CD4-positive, alpha-beta T cell treated with Interleukin-21 for 1 hour (primary cell): Measurements from ENCODE around the gene ELF1.
A peak's percentile ranks its signal among the peaks of the same experiment; 100 is the strongest.
"Not testable (repeated sequence)": the region's sequence is repeated elsewhere in the genome, so short reads cannot be mapped to it uniquely, and the experiment has no call there.

Source experiments
- DNase-seq: peaks from one replicate; pipeline ENCODE4 v3.0.0-alpha.2; 2020

Gene ELF1

GRCh38 chr13:41019011-41019487, at the start of gene ELF1:
TSS of gene ELF1 (minus strand) at chr13:41019316. CDS start at chr13:40982054, 37,262 bp downstream.
- peak; percentile 84 for DNase-seq

GRCh38 chr13:41065078-41065477, 46.0 kb upstream of the ELF1 start:
- no peak for DNase-seq

- no peak for DNase-seq
Observed at GRCh38 chr13:41064493-41064892, 45.4 kb upstream of the ELF1 start.

- DNase-seq = peak; percentile 4
Observed at GRCh38 chr13:41061914-41062837, 43.1 kb upstream of the ELF1 start.

- DNase-seq = peak; percentile 88
Observed at GRCh38 chr13:41061075-41061913, 42.2 kb upstream of the ELF1 start, which contains the start of gene WBP4. TSS of gene WBP4 (plus strand) at chr13:41061509. CDS start at chr13:41061674, 165 bp downstream.

DNA sequence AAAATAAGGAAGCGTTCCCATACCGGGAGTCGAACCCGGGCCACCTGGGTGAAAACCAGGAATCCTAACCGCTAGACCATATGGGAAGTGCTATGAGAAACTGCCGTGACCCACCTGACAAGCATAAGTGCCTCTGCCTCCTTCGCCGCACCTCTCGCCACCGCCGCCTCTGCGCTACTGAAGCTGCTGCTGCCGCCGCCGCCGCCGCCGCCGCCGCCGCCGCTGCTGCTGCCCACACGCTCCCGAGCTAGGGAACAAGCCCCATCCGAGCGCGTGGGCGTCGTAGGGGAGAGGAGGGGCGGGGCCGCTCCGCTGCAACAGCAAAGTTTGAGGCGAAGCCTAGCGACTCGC, 41.6 kb upstream of the ELF1 start:
- DNase-seq = peak; percentile 84

GRCh38 chr13:41060082-41060723, 41.1 kb upstream of the ELF1 start:
- peak; percentile 70 for DNase-seq

DNA sequence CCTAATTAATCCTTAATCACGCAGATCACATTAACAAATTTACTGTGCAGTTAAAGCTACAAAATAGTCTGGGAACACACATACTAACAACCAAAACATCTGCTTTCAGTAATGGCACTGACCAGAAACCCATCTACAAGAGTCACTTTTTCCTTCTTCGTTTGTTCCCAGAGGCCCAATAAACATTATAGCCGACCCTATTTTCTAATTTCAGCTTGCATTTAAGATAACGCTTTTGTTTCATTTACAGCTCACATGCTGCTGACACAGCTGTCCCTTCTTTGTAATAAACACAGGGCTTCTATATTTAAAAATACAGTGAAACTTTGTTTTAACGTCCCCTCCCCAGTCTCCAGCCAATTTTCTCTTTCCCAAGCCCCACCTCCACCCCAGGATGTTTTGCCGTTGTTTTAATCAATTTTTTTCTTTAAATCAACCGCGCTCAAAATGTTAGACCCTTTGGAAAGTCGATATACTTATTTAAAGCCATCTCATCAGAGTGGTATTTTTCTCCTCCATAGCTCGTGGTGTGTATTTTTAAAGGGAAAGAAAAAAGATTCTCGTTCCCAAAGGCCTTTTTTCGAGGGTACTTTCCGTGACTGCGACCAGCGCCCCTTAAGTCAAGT, 40.5 kb upstream of the ELF1 start:
- no peak for DNase-seq

DNA sequence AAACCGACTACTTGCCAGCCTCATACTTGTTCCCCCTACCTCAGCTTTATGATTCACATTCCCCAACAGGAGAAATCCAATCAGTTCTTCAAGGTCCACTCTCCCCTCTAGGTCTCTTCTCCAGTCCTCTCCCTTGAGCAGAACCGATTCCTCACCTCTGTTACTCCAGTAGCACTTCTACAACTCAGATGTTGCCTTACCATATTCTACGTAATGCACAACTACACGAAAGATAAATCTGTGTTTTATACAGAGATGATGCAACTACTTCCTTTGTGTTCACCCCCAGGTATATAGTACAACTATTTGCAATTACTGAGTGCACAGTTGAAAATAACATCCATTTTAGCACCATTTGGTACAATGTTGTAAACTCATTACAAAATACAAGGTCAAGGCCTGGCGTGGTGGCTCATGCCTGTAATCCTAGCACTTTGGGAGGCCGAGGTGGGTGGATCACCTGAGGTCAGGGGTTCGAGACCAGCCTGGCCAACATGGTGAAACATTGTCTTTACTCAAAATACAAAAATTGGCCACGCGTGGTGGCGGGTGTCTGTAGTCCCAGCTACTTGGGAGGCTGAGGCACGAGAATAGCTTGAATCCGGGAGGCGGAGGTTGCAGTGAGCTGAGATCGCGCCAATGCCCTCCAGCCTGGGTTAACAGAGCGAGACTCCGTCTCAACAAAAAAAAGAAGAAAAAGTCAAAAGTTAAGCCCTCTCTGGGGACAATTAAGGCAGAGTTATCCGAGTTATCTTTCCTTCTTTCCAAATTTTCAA, 39.4 kb upstream of the ELF1 start:
- DNase-seq = no peak

- no peak for DNase-seq
Observed at GRCh38 chr13:41056826-41057711, 38.0 kb upstream of the ELF1 start.

GRCh38 chr13:41056194-41056593, 37.1 kb upstream of the ELF1 start:
- DNase-seq = no peak

DNA sequence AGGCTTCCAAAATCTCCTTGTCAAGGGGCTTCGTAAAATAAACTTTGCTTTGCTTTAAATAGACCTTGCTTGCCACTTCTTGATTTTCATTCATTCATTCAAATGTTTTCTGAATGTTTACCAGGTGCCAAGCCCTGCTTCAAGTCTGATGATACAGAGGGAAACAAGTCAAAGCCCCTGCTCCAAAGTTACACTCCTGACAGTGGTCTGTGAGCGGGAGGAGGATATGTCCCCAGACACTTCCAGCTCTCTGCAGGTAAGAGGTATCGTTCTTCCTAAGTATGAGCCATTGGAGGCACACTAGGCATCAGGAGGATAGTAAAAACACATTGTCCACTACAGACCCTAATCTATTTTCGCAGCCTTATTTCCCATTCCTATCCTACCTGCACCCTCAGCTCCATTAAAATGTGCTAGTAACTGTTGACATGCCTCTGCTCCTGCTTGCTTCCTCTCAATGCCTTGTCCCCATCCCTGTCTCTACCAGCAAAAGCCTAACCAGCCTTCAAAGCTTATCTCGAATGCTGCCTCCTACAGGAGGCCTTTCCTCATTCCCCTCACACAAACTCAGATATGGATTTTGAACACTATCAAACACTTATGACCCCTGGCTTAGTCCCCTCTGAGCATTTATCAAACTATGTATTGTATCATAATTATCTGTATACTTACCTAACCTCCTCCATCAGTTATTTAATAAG, 36.0 kb upstream of the ELF1 start:
- DNase-seq = no peak

- peak; percentile 74 for DNase-seq
Observed at GRCh38 chr13:41054212-41054877, 35.2 kb upstream of the ELF1 start.

DNA sequence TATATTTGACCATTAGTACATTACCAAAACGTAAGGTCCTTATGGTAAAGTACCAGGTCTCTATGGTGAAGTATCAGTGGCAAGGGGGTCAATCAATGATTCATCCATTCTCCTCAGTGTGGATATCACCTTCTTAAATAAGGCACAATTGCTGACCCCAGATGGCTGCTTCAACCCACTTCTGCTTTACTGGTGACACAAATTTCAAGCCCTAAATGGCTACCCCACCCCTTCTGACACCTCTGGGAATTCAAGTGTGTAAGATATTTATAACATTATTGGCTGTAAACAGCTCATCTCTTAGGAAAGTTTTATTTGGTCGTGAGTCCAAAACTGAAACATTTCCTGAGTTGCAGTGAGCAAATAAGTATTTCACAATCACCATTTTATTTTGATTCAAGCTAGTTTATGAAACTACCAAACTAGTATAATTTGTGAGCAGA, 34.3 kb upstream of the ELF1 start:
- DNase-seq = peak; percentile 20

GRCh38 chr13:41052441-41052840, 33.3 kb upstream of the ELF1 start:
- no peak for DNase-seq

DNA sequence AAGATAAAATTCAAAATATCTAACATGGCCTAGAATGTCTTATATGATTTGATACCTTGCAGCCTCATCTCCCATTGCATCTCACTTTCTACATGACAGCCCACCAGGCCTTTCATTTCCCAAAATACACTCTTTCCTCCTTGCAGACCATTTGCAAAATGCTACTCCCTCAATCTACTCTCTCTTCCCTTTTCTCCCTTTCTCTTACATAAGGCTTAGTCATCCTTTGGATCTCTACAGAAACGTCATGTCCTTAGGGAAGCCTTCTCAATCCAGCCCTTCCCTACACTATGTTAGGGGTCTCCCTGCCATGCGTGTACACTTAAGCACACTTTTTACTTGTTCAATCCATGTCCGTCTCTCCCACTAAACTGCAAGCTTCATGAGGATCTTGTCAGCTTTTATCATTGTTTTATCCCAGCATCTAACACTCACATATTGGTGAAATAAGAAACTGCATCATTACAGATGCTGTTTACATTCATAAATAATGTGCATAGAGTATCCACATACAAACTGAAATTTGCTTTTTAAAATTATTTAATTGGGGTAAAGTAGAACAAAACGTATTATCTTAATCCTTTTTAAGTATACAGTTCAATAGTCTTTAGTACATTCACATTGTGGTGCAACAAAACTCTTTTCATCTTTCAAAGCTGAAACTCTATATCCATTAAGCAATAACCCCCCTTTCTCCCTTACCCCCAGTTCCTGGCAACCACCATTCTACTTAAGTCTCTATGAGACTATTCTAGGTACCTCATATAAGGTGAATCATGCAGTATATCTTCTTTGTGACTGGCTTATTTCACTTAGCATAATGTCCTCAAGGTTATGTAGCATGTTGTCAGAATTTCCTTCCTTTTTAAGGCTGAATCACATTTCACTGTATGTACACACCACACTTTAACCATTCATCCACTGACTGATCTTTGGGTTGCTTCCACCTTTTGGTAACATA, 30.6 kb upstream of the ELF1 start:
- no peak for DNase-seq

- DNase-seq = no peak
Observed at GRCh38 chr13:41048640-41049039, 29.5 kb upstream of the ELF1 start.

DNA sequence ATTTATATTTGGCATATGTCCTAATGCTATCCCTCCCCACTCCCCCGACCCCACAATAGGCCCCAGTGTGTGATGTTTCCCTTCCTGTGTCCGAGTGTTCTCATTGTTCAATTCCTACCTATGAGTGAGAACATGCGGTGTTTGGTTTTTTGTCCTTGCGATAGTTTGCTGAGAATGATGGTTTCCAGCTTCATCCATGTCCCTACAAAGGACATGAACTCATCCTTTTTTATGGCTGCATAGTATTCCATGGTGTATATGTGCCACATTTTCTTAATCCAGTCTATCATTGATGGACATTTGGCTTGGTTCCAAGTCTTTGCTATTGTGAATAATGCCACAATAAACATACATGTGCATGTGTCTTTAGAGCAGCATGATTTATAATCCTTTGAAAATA, 23.3 kb upstream of the ELF1 start:
- DNase-seq = not testable (repeated sequence)
